Right atrium auricular region (tissue), 2 donors: Measurements from ENCODE around the gene UBXN4. TPM values are rescaled to one million over a fixed set of nuclear protein-coding genes. Genes with fewer than 3 reads are reported as not detected.
"Not testable (repeated sequence)": the region's sequence is repeated elsewhere in the genome, so short reads cannot be mapped to it uniquely, and the experiment has no call there.

ENCODE experiments used
- DNase-seq: peaks from one replicate; pipeline ENCODE4 v3.0.0-alpha.2; 2019; ENCODE audit warnings: low spot score
- H3K27ac ChIP-seq, 2 donors: fragments of 200-600 bp; sonication (generic); 1 replicate in 1 of 2; 2 replicates in 1 of 2; pipeline ENCODE4 v1.5.1; 2016 to 2019
- H3K27me3 ChIP-seq, 2 donors: fragments of 200-600 bp; sonication (generic); one replicate each; pipeline versions ENCODE4 v1.5.1 to v1.6.0; 2017 to 2019
- H3K36me3 ChIP-seq: fragments of 200-600 bp; sonication (generic); one replicate; pipeline ENCODE4 v1.5.1; 2016
- H3K4me1 ChIP-seq, 2 donors: fragments of 200-600 bp; sonication (generic); one replicate each; pipeline versions ENCODE4 v1.5.1 to v1.6.0; 2017 to 2019
- H3K4me3 ChIP-seq, 2 donors: fragments of 200-600 bp; sonication (generic); 1 replicate in 1 of 2; 2 replicates in 1 of 2; pipeline ENCODE4 v1.5.1; 2017 to 2019; ENCODE audit warnings: mild to moderate bottlenecking in 1 of 2, moderate library complexity in 1 of 2
- H3K9me3 ChIP-seq, 2 donors: fragments of 200-600 bp; sonication (generic); one replicate each; pipeline ENCODE4 v1.5.1; 2019
- total RNA-seq, 2 donors: library from RNA; depleted of rRNA; stranded (reverse); fragments of >200 nt; gene quantifications; one replicate each; pipeline ENCODE4 v1.1.0, GENCODE V29; 2016
- TF ChIP-seq, protein P1 (sequence below), 2 donors: fragments of 200-600 bp; sonication (generic); IDR thresholded peaks; one replicate each; pipeline ENCODE4 v1.5.1; 2019; ENCODE audit warnings: antibody characterized with exemption in 2 of 2

UBXN4 gene, protein sequence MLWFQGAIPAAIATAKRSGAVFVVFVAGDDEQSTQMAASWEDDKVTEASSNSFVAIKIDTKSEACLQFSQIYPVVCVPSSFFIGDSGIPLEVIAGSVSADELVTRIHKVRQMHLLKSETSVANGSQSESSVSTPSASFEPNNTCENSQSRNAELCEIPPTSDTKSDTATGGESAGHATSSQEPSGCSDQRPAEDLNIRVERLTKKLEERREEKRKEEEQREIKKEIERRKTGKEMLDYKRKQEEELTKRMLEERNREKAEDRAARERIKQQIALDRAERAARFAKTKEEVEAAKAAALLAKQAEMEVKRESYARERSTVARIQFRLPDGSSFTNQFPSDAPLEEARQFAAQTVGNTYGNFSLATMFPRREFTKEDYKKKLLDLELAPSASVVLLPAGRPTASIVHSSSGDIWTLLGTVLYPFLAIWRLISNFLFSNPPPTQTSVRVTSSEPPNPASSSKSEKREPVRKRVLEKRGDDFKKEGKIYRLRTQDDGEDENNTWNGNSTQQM
- 10 to 100 TPM; 37.5 to 48.7 TPM for total RNA-seq

DNA sequence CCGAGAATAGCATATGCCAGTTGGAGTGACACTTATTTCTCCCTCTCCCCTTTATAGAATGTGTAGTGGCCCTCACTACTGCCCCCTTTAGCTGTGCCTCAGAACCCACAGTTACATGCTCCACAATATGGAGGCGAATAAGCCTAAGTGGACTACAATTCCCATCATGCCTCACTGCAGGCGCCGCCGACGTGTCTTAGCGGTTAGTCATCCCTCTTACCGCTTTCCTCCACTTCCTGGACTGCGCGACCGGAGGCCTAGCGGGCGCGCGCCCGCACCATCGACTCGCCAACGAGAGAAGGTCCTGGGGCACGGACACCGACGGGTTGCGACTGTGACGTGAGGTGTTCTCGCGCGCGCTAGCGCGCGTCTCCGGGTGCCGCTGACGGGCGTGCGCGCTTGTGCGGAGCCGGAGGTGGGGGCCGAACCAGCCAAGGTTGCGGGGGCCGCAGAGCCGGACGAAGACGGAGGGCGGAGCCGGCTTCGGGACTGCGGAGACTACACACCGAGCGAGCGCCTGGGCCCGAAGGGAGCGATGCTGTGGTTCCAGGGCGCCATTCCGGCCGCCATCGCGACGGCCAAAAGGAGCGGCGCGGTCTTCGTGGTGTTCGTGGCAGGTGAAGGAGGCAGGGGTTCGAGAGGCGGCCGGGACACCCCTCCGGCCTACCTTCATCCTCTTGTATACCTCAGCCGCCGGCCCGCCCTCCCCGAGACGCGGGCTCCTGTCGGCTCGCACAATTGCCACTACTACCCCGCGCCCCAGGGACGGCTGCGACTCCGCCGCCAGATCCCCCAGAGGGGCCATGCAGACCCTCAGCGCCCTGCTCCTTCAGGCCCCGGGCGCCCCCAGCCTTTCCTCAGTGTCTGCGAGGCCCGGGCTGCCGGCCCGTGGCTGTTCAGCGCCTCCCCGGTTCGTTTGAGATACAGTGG, at the start of gene UBXN4:
Gene UBXN4 (plus strand): TSS at position 461 of the 930 bp plus-strand sequence. CDS start 75 bp downstream, at position 536.
- TF ChIP-seq, protein P1, sequence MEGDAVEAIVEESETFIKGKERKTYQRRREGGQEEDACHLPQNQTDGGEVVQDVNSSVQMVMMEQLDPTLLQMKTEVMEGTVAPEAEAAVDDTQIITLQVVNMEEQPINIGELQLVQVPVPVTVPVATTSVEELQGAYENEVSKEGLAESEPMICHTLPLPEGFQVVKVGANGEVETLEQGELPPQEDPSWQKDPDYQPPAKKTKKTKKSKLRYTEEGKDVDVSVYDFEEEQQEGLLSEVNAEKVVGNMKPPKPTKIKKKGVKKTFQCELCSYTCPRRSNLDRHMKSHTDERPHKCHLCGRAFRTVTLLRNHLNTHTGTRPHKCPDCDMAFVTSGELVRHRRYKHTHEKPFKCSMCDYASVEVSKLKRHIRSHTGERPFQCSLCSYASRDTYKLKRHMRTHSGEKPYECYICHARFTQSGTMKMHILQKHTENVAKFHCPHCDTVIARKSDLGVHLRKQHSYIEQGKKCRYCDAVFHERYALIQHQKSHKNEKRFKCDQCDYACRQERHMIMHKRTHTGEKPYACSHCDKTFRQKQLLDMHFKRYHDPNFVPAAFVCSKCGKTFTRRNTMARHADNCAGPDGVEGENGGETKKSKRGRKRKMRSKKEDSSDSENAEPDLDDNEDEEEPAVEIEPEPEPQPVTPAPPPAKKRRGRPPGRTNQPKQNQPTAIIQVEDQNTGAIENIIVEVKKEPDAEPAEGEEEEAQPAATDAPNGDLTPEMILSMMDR (IDR thresholded peaks at IDR 0.05) = peak in 1 of 2 donors; percentile 19
- Histone ChIP-seq H3K27me3 (no peaks in the 10 kb centered on the region), H3K36me3 (no peaks in the 10 kb centered on the region), H3K4me1 (peaks cover 0 to 27% of the 10 kb centered on the region in 2 donors), H3K27ac (peak within 1 kb of the TSS; percentile 99 to 100), H3K9me3 (no peaks in the 10 kb centered on the region), H3K4me3 (peak within 1 kb of the TSS; percentile 92 to 95)
- DNase-seq = peak; percentile 98

DNA sequence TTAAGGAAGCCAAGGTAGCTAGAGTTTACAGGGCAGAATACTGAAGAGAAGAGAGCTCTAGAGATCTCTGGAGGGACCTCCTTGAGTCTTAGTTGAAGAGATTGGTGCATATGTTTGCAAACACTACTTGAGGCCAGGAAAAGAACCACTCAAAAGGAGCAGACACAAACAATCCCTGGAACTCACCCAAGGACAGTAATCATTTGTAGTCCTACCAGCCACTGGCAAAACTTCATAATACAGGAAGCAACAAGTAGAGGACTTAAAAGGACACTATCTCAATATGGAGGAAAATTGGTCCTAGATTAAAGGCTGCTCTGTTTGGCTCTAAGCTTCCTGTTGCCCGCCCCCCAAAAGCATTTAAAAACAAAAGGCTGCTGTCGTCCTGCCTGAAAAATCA, 46.9 kb upstream of the UBXN4 start:
- Histone ChIP-seq H3K4me3 (no peak overlapping the region), H3K9me3 (no peaks in the 10 kb centered on the region), H3K27me3 (no peaks in the 10 kb centered on the region), H3K4me1 (no peaks in the 10 kb centered on the region), H3K27ac (no peak overlapping the region), H3K36me3 (no peaks in the 10 kb centered on the region)
- TF ChIP-seq, protein P1 (IDR thresholded peaks at IDR 0.05) = no peak
- no peak for DNase-seq

DNA sequence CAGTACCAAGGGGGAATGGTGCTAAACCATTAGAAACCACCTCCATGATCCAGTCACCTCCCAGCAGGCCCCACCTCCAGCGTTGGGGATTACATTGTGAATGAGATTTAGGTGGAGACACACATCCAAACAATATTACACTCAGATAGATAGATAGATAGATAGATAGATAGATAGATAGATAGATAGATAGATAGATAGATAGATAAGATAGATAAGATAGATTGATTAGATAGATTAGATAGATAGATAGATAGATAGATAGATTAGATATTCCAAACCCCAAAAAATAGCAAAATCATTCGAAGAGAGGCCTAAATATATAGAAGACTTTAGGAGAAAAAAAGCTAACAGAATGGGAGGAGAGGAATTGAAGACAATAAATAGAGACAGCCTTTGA, 42.8 kb upstream of the UBXN4 start:
- TF ChIP-seq, protein P1 (IDR thresholded peaks at IDR 0.05) = no peak
- no peaks in the 10 kb centered on the region for H3K9me3 ChIP-seq

DNA sequence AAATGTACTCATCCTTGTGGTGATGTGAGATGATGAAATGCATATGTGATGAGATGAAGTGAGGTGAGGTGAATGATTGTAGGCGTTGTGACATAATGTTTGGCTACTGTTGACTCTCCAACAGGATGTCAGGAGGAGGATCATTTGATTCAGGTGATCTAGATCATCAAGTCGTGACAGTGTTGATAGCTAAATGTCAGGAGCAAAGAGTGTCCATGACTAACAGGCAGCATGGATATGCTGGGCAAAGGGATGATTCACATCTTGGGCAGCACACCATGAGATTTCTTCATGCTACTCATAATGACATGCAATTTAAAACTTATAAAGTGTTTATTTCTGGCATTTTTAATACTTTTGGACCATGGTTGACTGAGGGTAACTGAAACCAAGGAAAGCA, 40.2 kb upstream of the UBXN4 start:
- no peaks in the 10 kb centered on the region for H3K27me3 ChIP-seq
- H3K4me1 ChIP-seq = no peaks in the 10 kb centered on the region
- no peaks in the 10 kb centered on the region for H3K36me3 ChIP-seq
- DNase-seq = no peak
- TF ChIP-seq, protein P1 (IDR thresholded peaks at IDR 0.05) = no peak
- no peak overlapping the region for H3K27ac ChIP-seq
- no peak overlapping the region for H3K4me3 ChIP-seq
- H3K9me3 ChIP-seq = no peaks in the 10 kb centered on the region

More for the DNA sequence above, 42.8 kb upstream of the UBXN4 start:
- Histone ChIP-seq H3K4me1 (no peaks in the 10 kb centered on the region), H3K36me3 (no peaks in the 10 kb centered on the region), H3K27me3 (no peaks in the 10 kb centered on the region), H3K27ac (no peak overlapping the region), H3K4me3 (no peak overlapping the region)
- DNase-seq = no peak

DNA sequence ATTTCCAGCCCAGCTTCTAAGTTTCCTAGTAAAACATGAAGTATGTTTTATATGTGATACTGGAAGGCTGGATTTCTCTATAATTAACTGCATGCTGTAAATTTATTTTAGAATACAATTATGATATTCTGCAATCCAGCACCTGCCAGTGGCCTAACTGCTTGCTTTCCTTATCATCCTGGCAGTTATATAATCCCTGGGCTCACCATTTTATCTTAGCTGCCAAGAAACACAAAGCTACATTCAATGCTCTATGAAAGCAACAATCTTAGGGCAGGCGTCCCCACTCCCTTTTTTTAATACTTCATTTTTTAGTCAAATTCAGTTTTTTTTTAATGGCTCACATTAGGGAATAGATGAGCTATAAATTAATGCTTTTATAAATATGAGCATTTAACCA, 38.4 kb upstream of the UBXN4 start:
- no peaks in the 10 kb centered on the region for H3K9me3 ChIP-seq
- TF ChIP-seq, protein P1 (IDR thresholded peaks at IDR 0.05) = no peak
- no peaks in the 10 kb centered on the region for H3K27me3 ChIP-seq
- H3K4me1 ChIP-seq = no peaks in the 10 kb centered on the region
- no peaks in the 10 kb centered on the region for H3K36me3 ChIP-seq
- no peak overlapping the region for H3K27ac ChIP-seq
- H3K4me3 ChIP-seq = no peak overlapping the region
- DNase-seq = no peak

DNA sequence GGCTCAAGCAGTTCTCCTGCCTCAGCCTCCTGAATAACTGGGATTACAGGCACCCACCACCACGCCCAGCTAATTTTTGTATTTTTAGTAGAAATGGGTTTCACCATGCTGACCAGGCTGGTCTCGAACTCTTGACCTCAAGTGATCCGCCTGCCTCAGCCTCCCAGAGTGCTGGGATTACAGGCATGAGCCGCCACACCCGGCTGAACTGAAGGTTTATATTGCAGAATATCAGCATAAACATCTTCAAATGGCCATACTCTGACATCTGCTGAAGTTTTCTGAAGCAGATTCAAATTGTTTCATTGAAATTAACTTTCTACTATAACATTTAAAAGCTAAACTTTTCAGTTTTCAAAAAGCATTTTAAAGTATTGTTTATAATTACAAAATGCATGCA, 37.6 kb upstream of the UBXN4 start:
- not testable (repeated sequence) for H3K4me1 ChIP-seq, H3K27ac ChIP-seq, H3K27me3 ChIP-seq, DNase-seq, H3K4me3 ChIP-seq, H3K36me3 ChIP-seq, H3K9me3 ChIP-seq
